Measurements from ENCODE around the gene TMA7. TPM values are rescaled to one million over a fixed set of nuclear protein-coding genes. Genes with fewer than 3 reads are reported as not detected.
"Not testable (repeated sequence)": the region's sequence is repeated elsewhere in the genome, so short reads cannot be mapped to it uniquely, and the experiment has no call there.

The TMA7 gene
- total RNA-seq, 2 donors from 2014 or later: 190 to 238 TPM

- intact Hi-C loops (cut with DNase I): no loop called here
- no peak for ATAC-seq
- DNase-seq: no peak
Observed at GRCh38 chr3:48474619-48475018, 34.6 kb downstream of the TMA7 start.

GRCh38 chr3:48475188-48475587, 35.1 kb downstream of the TMA7 start:
- no peak for DNase-seq
- no peak for ATAC-seq
- intact Hi-C loops (cut with DNase I): no loop called here

- intact Hi-C loops (cut with DNase I): no loop called here
- ATAC-seq: no peak
- no peak for DNase-seq
Observed at GRCh38 chr3:48476426-48477053, 36.5 kb downstream of the TMA7 start.

GRCh38 chr3:48477959-48478520, 38.0 kb downstream of the TMA7 start:
- no peak for DNase-seq
- intact Hi-C loops (cut with DNase I): no loop called here
- ATAC-seq: no peak

GRCh38 chr3:48478626-48479555, 38.8 kb downstream of the TMA7 start:
- intact Hi-C loops (cut with DNase I): no loop called here
- ATAC-seq (peak; percentile 13 to 56), DNase-seq (no peak)

- intact Hi-C loops (cut with DNase I): not testable (repeated sequence)
Observed at GRCh38 chr3:48480891-48481290, 40.8 kb downstream of the TMA7 start.

GRCh38 chr3:48482822-48483221, 42.8 kb downstream of the TMA7 start:
- DNase-seq: not testable (repeated sequence)

More at GRCh38 chr3:48480891-48481290, 40.8 kb downstream of the TMA7 start:
- not testable (repeated sequence) for DNase-seq, ATAC-seq

GRCh38 chr3:48486952-48487351, 46.9 kb downstream of the TMA7 start:
- ATAC-seq (no peak), DNase-seq (no peak)
- intact Hi-C loops (cut with DNase I): no loop called here

More at GRCh38 chr3:48482822-48483221, 42.8 kb downstream of the TMA7 start:
- ATAC-seq; intact Hi-C loops (cut with DNase I): not testable (repeated sequence)

GRCh38 chr3:48492461-48493202, 52.6 kb downstream of the TMA7 start:
- DNase-seq (no peak), ATAC-seq (no peak)
- intact Hi-C loops (cut with DNase I): no loop called here

- no peak for DNase-seq
- no peak for ATAC-seq
- intact Hi-C loops (cut with DNase I): no loop called here
Observed at GRCh38 chr3:48493203-48493501, 53.1 kb downstream of the TMA7 start.

Other genes starting within 250 kb of the TMA7 start
- gene CAMP, start 216.8 kb upstream of the TMA7 start, total RNA-seq: 1 to 10 TPM in 1 of 2 donors, under 1 TPM in 1; 0.34 to 2.6 TPM
- 1 to 10 TPM; 8.2 to 9.2 TPM for gene ZNF589, start 199.2 kb upstream of the TMA7 start, total RNA-seq
- gene NME6, start 138.9 kb upstream of the TMA7 start, total RNA-seq: 10 to 100 TPM; 19.0 to 20.0 TPM
- not detected for gene SPINK8, start 106.6 kb upstream of the TMA7 start, total RNA-seq
- gene FBXW12, start 68.0 kb upstream of the TMA7 start, total RNA-seq: not detected
- 10 to 100 TPM; 43.3 to 55.0 TPM for gene PLXNB1, start 10.2 kb upstream of the TMA7 start, total RNA-seq
- 10 to 100 TPM in 1 of 2 donors, 1 to 10 TPM in 1; 7.0 to 10.9 TPM for gene CCDC51, start 138 bp upstream of the TMA7 start, total RNA-seq
- gene ATRIP, start 6.5 kb downstream of the TMA7 start, total RNA-seq: 1 to 10 TPM; 3.9 to 5.7 TPM
- 100 to 1,000 TPM in 1 of 2 donors, 10 to 100 TPM in 1; 73.3 to 108 TPM for gene SHISA5, start 63.9 kb downstream of the TMA7 start, total RNA-seq
- gene PFKFB4, start 116.5 kb downstream of the TMA7 start, total RNA-seq: 1 to 10 TPM; 2.0 to 2.9 TPM
- gene UCN2, start 123.5 kb downstream of the TMA7 start, total RNA-seq: not detected
- gene COL7A1, start 155.1 kb downstream of the TMA7 start, total RNA-seq: 1 to 10 TPM; 5.2 to 5.5 TPM
- 100 to 1,000 TPM; 583 to 651 TPM for gene UQCRC1, start 169.4 kb downstream of the TMA7 start, total RNA-seq
- not detected for gene TMEM89, start 181.5 kb downstream of the TMA7 start, total RNA-seq
- 10 to 100 TPM; 11.2 to 14.6 TPM for gene SLC26A6, start 195.2 kb downstream of the TMA7 start, total RNA-seq
- gene CELSR3, start 222.6 kb downstream of the TMA7 start, total RNA-seq: under 1 TPM; 0.24 to 0.39 TPM
- gene NCKIPSD, start 245.7 kb downstream of the TMA7 start, total RNA-seq: 10 to 100 TPM; 19.4 to 27.8 TPM

All from left cardiac atrium (tissue), 4 donors.